B cell (primary cell): ENCODE results near the gene NMNAT3. TPM values are rescaled to one million over a fixed set of nuclear protein-coding genes. Genes with fewer than 3 reads are reported as not detected.

Experiments used
- ATAC-seq: fragments of 200-7000 bp; cut with Tn5 transposase; one replicate; pipeline ENCODE4 v1.10.0; 2021; ENCODE audit warnings: low read depth, mild to moderate bottlenecking, moderate number of reproducible peaks, moderate library complexity
- CTCF ChIA-PET: fragments of 350-600 bp; sonication (Branson Sonifier 250); formaldehyde crosslinking; loops from one replicate; lab custom pipeline; 2021; ENCODE audit warnings: antibody characterized with exemption, inconsistent platforms; lab: Charles Lee
- POLR2A ChIA-PET: fragments of 350-600 bp; sonication (Branson Sonifier 250); formaldehyde crosslinking; loops from one replicate; lab custom pipeline; 2021; ENCODE audit warnings: antibody characterized with exemption; lab: Charles Lee
- DNase-seq: peaks from one replicate; pipeline ENCODE4 v3.0.0; 2013
- H2AFZ ChIP-seq: 2 replicates; pipeline ENCODE4 v1.6.1; 2012; ENCODE audit warnings: mild to moderate bottlenecking, low read depth, low read length; ENCODE audit not compliant: insufficient read depth, poor library complexity, severe bottlenecking
- H3K27ac ChIP-seq, 2 donors: 1 replicate in 1 of 2; 2 replicates in 1 of 2; pipeline ENCODE4 v1.5.1; 2012 to 2013; ENCODE audit warnings: low read length in 2 of 2, mild to moderate bottlenecking in 2 of 2, moderate library complexity in 1 of 2
- H3K27me3 ChIP-seq, 4 experiments: fragments of 200-600 bp in 1 of 4; sonication (generic) in 1 of 4; replicated peaks in 1 of 4; 1 replicate in 2 of 4; 2 replicates in 2 of 4; pipeline versions ENCODE4 v1.6.1 to v1.7.0; 2013 to 2016; ENCODE audit warnings: low read length in 3 of 4, mild to moderate bottlenecking in 2 of 4, mixed read lengths in 1 of 4, moderate library complexity in 1 of 4; ENCODE audit not compliant: insufficient read depth in 4 of 4, control insufficient read depth in 3 of 4; ENCODE audit errors: control extremely low read depth in 1 of 4
- H3K36me3 ChIP-seq, 2 experiments: replicated peaks in 1 of 2; 1 replicate in 1 of 2; 2 replicates in 1 of 2; pipeline versions ENCODE4 v1.6.1 to v1.7.1; 2013; ENCODE audit warnings: low read length in 1 of 2; ENCODE audit not compliant: insufficient read depth in 2 of 2, control insufficient read depth in 1 of 2; ENCODE audit errors: control extremely low read depth in 1 of 2, extremely low read depth in 1 of 2
- H3K4me1 ChIP-seq, 2 donors: fragments of 200-600 bp in 1 of 2; sonication (generic) in 1 of 2; 1 replicate in 1 of 2; 2 replicates in 1 of 2; pipeline versions ENCODE4 v1.5.1 to v1.6.1; 2013 to 2017; ENCODE audit warnings: low read length in 2 of 2; ENCODE audit not compliant: control insufficient read depth in 2 of 2, insufficient read depth in 2 of 2
- H3K4me2 ChIP-seq: replicated peaks from 2 replicates; pipeline ENCODE3; 2012; ENCODE audit warnings: mild to moderate bottlenecking, low read depth, low read length; ENCODE audit not compliant: poor library complexity, severe bottlenecking
- H3K4me3 ChIP-seq, 5 experiments: fragments of 200-600 bp in 1 of 5; sonication (generic) in 1 of 5; 1 replicate in 3 of 5; 2 replicates in 2 of 5; pipeline versions ENCODE4 v1.5.1 to v1.7.0; 2011 to 2016; ENCODE audit warnings: low read length in 4 of 5, mild to moderate bottlenecking in 4 of 5, low read depth in 2 of 5, control low read depth in 1 of 5, moderate library complexity in 1 of 5; ENCODE audit not compliant: insufficient read depth in 1 of 5; ENCODE audit errors: control extremely low read depth in 1 of 5, extremely low read depth in 1 of 5
- H3K79me2 ChIP-seq: fragments of 200-600 bp; sonication (generic); one replicate; pipeline ENCODE4 v1.6.0; 2016; ENCODE audit warnings: low read length; ENCODE audit not compliant: control insufficient read depth, insufficient read depth
- H3K9ac ChIP-seq: fragments of 200-600 bp; sonication (generic); 2 replicates; pipeline ENCODE4 v1.6.1; 2017; ENCODE audit warnings: mild to moderate bottlenecking, low read length, moderate library complexity
- H3K9me3 ChIP-seq, 3 donors: one replicate each; pipeline versions ENCODE4 v1.6.1 to v1.7.1; 2013; ENCODE audit warnings: low read length in 2 of 3; ENCODE audit not compliant: control insufficient read depth in 2 of 3, insufficient read depth in 1 of 3; ENCODE audit errors: control extremely low read depth in 1 of 3
- H4K20me1 ChIP-seq: 2 replicates; pipeline ENCODE4 v1.6.0; 2012; ENCODE audit warnings: mild to moderate bottlenecking, low read length; ENCODE audit not compliant: insufficient read depth, control insufficient read depth, poor library complexity, severe bottlenecking
- H3K27ac Mint-ChIP-seq: one replicate; pipeline ENCODE4 v1.8.0; 2021; ENCODE audit warnings: mixed read lengths
- H3K27me3 Mint-ChIP-seq: one replicate; pipeline ENCODE4 v1.8.0; 2021; ENCODE audit warnings: mixed read lengths
- H3K4me1 Mint-ChIP-seq: one replicate; pipeline ENCODE4 v1.8.0; 2021; ENCODE audit warnings: mixed read lengths
- H3K4me3 Mint-ChIP-seq: one replicate; pipeline ENCODE4 v1.8.0; 2021; ENCODE audit warnings: mixed read lengths
- H3K9me3 Mint-ChIP-seq: one replicate; pipeline ENCODE4 v1.8.0; 2022; ENCODE audit warnings: mixed read lengths; ENCODE audit not compliant: insufficient read depth
- CTCF ChIP-seq: fragments of 200-600 bp; IDR thresholded peaks from one replicate; pipeline ENCODE4 v1.8.0; 2022; ENCODE audit warnings: antibody characterized with exemption, mild to moderate bottlenecking
- EZH2 ChIP-seq: IDR thresholded peaks from 2 replicates; pipeline ENCODE4 v1.6.1; 2012; ENCODE audit warnings: borderline replicate concordance, low read depth, mild to moderate bottlenecking, moderate library complexity, low read length; ENCODE audit not compliant: insufficient read depth, poor library complexity, severe bottlenecking
- WGBS: methylation state at CpG from one replicate; pipeline ENCODE4 v1.1.5; 2013; ENCODE audit warnings: missing lambda C conversion rate; ENCODE audit not compliant: insufficient coverage; 5-methylcytosine and 5-hydroxymethylcytosine counted together
- intact Hi-C: fragments of 100-400 bp; cut with micrococcal nuclease; formaldehyde crosslinking; loops from one replicate; pipeline ENCODE4 v1.10.0; 2022
- polyA plus RNA-seq: library from polyadenylated mRNA; depleted of rRNA; stranded (reverse); fragments of >200 nt; gene quantifications from 2 replicates; pipeline ENCODE4 v1.2.3, GENCODE V29; 2012
- total RNA-seq, 2 donors: library from RNA; stranded (reverse); fragments of 120-200 nt in 1 of 2; gene quantifications; 1 replicate in 1 of 2; 2 replicates in 1 of 2; pipeline versions ENCODE4 v1.2.3 to v1.2.4, GENCODE V29; 2013 to 2022

Gene NMNAT3
- total and polyA plus RNA-seq, 2 donors (not counting 1 experiment from before 2014, with no cell fraction given) = 1.9 to 3.3 TPM

GRCh38 chr3:139619484-139619883 is 58.3 kb downstream of the NMNAT3 start:
- H3K27me3 ChIP-seq = no peaks in the 10 kb centered on the region
- no peaks in the 10 kb centered on the region for H3K27me3 Mint-ChIP-seq
- DNase-seq (no peak), ATAC-seq (no peak)
- no peak overlapping the region for H3K27ac ChIP-seq
- no peaks in the 10 kb centered on the region for H3K79me2 ChIP-seq
- H3K9ac ChIP-seq = no peak overlapping the region
- no CpG with 5 or more reads among the region's 1 CpG for WGBS
- H3K4me1 Mint-ChIP-seq = no peaks in the 10 kb centered on the region
- POLR2A ChIA-PET = no interaction called here
- H4K20me1 ChIP-seq = no peaks in the 10 kb centered on the region
- intact Hi-C loops = no loop called here
- no peak overlapping the region for H2AFZ ChIP-seq
- H3K9me3 ChIP-seq = no peaks in the 10 kb centered on the region
- CTCF ChIA-PET = no interaction called here
- H3K4me3 ChIP-seq = no peak overlapping the region
- H3K36me3 ChIP-seq = no peaks in the 10 kb centered on the region
- no peak overlapping the region for H3K4me3 Mint-ChIP-seq
- no peaks in the 10 kb centered on the region for H3K4me1 ChIP-seq
- no peak overlapping the region for H3K4me2 ChIP-seq
- H3K9me3 Mint-ChIP-seq = no peaks in the 10 kb centered on the region
- H3K27ac Mint-ChIP-seq = no peak overlapping the region
- no peak for TF ChIP-seq CTCF
- no peak for TF ChIP-seq EZH2

GRCh38 chr3:139617672-139618268 is 60.0 kb downstream of the NMNAT3 start:
- no CpG with 5 or more reads among the region's 3 CpGs for WGBS
- H3K27me3 ChIP-seq = no peaks in the 10 kb centered on the region
- intact Hi-C loops = no loop called here
- TF ChIP-seq EZH2 (no peak), CTCF (no peak)
- H3K9me3 ChIP-seq = no peaks in the 10 kb centered on the region
- H3K27ac Mint-ChIP-seq = no peak overlapping the region
- H3K27ac ChIP-seq = no peak overlapping the region
- ChIA-PET POLR2A (no interaction called here), CTCF (no interaction called here)
- no peak overlapping the region for H2AFZ ChIP-seq
- H4K20me1 ChIP-seq = no peaks in the 10 kb centered on the region
- no peaks in the 10 kb centered on the region for H3K36me3 ChIP-seq
- no peak for ATAC-seq
- no peaks in the 10 kb centered on the region for H3K4me1 Mint-ChIP-seq
- H3K4me3 ChIP-seq = no peak overlapping the region
- no peaks in the 10 kb centered on the region for H3K27me3 Mint-ChIP-seq
- no peak overlapping the region for H3K9ac ChIP-seq
- no peaks in the 10 kb centered on the region for H3K9me3 Mint-ChIP-seq
- no peaks in the 10 kb centered on the region for H3K4me1 ChIP-seq
- H3K4me3 Mint-ChIP-seq = no peak overlapping the region
- no peak overlapping the region for H3K4me2 ChIP-seq
- no peaks in the 10 kb centered on the region for H3K79me2 ChIP-seq
- DNase-seq = no peak
